ENCODE data around the gene SLC25A42. TPM values are rescaled to one million over a fixed set of nuclear protein-coding genes. Genes with fewer than 3 reads are reported as not detected.

Gene SLC25A42
- total and polyA plus RNA-seq, 2 experiments from 2014 or later = 5.9 to 6.9 TPM

DNA sequence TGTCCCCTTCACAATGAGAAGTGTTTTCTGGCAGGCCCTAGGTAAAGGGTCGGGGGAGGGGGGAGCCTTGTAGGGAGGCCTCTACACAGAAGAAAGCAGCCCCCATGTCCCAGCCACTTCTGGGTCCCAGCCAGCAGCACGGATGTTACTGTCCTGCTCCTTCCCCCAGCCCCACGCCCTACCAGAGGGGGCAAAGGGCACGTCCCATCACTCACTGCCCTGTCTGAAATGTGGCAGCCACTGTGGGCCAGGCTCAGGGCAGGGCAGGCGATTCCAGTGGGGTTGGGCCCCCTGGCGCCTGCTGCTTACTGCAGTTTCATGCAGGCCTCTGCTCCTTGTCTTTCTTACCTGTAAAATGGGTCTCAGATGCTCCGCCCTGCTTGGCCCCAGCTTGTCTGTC is 6.1 kb upstream of the SLC25A42 start:
- no peak overlapping the region for H3K9ac ChIP-seq
- no peaks in the 10 kb centered on the region for H4K20me1 ChIP-seq (ENCODE audit: insufficient read depth)
- no peak overlapping the region for H3K27ac ChIP-seq
- in situ Hi-C loops (cut with MboI) = no loop called here
- H3K4me3 ChIP-seq = no peak overlapping the region
- H3K9me2 ChIP-seq (ENCODE audit: insufficient read depth) = no peaks in the 10 kb centered on the region
- 77 to 82% methylated on average over 7 of the region's 7 CpGs for WGBS, 2 experiments (ENCODE audit: low coverage in 1 of 2, low lambda C conversion rate in 2 of 2, missing lambda C conversion rate in 2 of 2)
- no peak for DNase-seq
- no peaks in the 10 kb centered on the region for H3K36me3 ChIP-seq (ENCODE audit: low read depth)
- peaks cover 4% of the 10 kb centered on the region for H3K4me1 ChIP-seq (ENCODE audit: insufficient read depth)
- no peaks in the 10 kb centered on the region for H3K79me2 ChIP-seq (ENCODE audit: insufficient read depth)
- H3K9me3 ChIP-seq (ENCODE audit: low read depth) = no peaks in the 10 kb centered on the region
- no peak overlapping the region for H2AFZ ChIP-seq
- H3F3A ChIP-seq (ENCODE audit: insufficient read depth) = peaks cover 11% of the 10 kb centered on the region
- H3K27me3 ChIP-seq (replicated peaks; ENCODE audit: insufficient read depth) = no peaks in the 10 kb centered on the region
- H3K4me2 ChIP-seq (ENCODE audit: unreplicated experiment) = no peak overlapping the region
- TF ChIP-seq EZH2phosphoT487 (IDR thresholded peaks at IDR 0.05; ENCODE audit: insufficient read depth, low read depth) (no peak), EZH2 (IDR thresholded peaks at IDR 0.05; ENCODE audit: insufficient read depth, poor library complexity, severe bottlenecking) (no peak)

DNA sequence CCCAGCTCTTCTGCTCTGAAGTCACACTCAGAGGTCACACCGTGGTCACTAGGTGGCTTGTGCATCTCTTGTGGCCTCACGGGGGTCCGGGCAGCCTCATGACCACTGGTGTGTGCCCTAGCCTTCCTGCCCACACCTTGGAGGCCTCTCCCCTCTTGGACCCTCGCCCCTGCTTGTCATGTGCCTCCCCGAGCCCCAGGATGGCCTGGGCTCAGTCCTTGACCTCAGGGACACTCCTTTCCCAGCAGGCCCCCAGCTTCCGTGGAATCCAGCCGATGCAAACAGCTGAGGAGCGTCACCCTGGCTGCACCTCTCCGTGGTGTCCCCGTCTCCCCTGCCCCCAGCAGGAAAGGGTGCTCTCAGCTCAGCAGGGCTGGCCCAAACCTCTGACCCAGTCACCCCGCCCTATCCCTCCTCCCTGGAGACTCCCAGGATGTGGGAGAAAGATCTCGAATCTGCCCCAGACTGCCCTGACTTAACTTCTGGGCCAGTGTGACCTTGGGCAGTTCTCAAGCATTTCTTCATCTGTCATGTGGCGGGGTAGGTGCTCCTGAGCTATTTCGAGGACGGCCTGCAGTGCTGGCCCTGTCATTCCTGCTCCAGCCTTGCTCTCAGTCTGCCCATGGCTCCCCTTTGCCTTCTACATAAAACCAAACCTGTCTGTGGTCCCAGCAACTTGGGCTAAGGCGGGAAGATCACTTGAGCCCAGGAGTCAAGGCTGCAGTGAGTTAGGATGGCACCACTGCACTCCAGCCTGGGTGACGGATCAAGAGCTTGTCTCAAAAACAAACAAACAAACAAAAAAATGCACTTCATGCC is 4.6 kb upstream of the SLC25A42 start:
- Histone ChIP-seq H3K9ac (no peak overlapping the region), H3K79me2 (ENCODE audit: insufficient read depth) (no peaks in the 10 kb centered on the region), H3K9me2 (ENCODE audit: insufficient read depth) (no peaks in the 10 kb centered on the region), H3K9me3 (ENCODE audit: low read depth) (no peaks in the 10 kb centered on the region), H3K4me1 (ENCODE audit: insufficient read depth) (peaks cover 4% of the 10 kb centered on the region), H4K20me1 (ENCODE audit: insufficient read depth) (no peaks in the 10 kb centered on the region), H3K4me2 (ENCODE audit: unreplicated experiment) (no peak overlapping the region), H2AFZ (no peak overlapping the region), H3K27me3 (replicated peaks; ENCODE audit: insufficient read depth) (no peaks in the 10 kb centered on the region), H3K36me3 (ENCODE audit: low read depth) (no peaks in the 10 kb centered on the region), H3K4me3 (no peak overlapping the region), H3K27ac (no peak overlapping the region), H3F3A (ENCODE audit: insufficient read depth) (peaks cover 11% of the 10 kb centered on the region)
- no peak for TF ChIP-seq EZH2 (IDR thresholded peaks at IDR 0.05; ENCODE audit: insufficient read depth, poor library complexity, severe bottlenecking)
- TF ChIP-seq EZH2phosphoT487 (IDR thresholded peaks at IDR 0.05; ENCODE audit: insufficient read depth, low read depth) = no peak
- in situ Hi-C loops (cut with MboI) = no loop called here
- WGBS, 2 experiments (ENCODE audit: low coverage in 1 of 2, low lambda C conversion rate in 2 of 2, missing lambda C conversion rate in 2 of 2) = 89 to 90% methylated on average over 14 to 16 of the region's 17 CpGs
- no peak for DNase-seq

DNA sequence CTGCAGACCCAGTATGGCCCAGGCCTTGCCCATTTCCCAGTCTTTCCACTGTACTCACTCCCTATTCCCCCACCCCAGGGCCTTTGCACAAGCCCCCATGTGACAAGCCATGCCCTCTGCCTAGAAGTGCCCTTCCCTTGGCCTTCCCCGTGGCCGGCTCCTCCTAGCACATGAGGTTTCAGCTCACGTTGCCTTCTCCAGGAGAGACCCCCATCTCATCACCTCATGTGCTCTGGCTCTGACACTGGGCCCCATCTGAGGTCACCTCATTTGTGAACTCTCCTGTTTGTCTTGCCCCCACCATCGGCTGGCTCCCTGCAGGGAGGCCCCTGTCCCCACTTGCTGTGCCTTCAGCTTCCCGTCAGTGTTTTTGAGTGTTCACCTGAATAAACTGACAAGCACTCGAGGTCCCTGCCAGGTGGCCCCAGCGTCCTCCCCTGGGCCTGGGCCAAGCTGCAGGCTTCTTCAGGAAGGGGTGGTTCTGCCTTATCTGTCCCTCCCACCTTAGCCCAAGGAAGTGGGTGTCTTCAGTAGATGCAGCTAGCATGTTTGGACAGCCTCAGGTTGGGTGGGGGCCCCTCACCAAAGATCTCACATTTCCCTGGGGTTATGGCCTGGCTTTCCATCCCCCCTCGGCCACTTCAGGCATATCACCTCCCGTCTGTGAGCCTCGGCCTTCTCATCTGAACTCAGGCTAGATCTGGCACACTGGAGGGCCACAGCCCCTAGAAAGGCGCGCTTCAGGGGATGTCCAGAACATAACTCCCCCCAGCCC is 3.8 kb upstream of the SLC25A42 start:
- H4K20me1 ChIP-seq (ENCODE audit: insufficient read depth) = no peaks in the 10 kb centered on the region
- no peak for DNase-seq
- no peak overlapping the region for H3K9ac ChIP-seq
- H3K4me2 ChIP-seq (ENCODE audit: unreplicated experiment) = no peak overlapping the region
- no peaks in the 10 kb centered on the region for H3K79me2 ChIP-seq (ENCODE audit: insufficient read depth)
- no peaks in the 10 kb centered on the region for H3K9me3 ChIP-seq (ENCODE audit: low read depth)
- 88 to 91% methylated on average over 11 to 12 of the region's 12 CpGs for WGBS, 2 experiments (ENCODE audit: low coverage in 1 of 2, low lambda C conversion rate in 2 of 2, missing lambda C conversion rate in 2 of 2)
- no peak overlapping the region for H2AFZ ChIP-seq
- no peaks in the 10 kb centered on the region for H3K36me3 ChIP-seq (ENCODE audit: low read depth)
- H3F3A ChIP-seq (ENCODE audit: insufficient read depth) = peaks cover 11% of the 10 kb centered on the region
- peaks cover 11% of the 10 kb centered on the region for H3K4me1 ChIP-seq (ENCODE audit: insufficient read depth)
- H3K9me2 ChIP-seq (ENCODE audit: insufficient read depth) = no peaks in the 10 kb centered on the region
- no peak overlapping the region for H3K4me3 ChIP-seq
- no peak overlapping the region for H3K27ac ChIP-seq
- no peaks in the 10 kb centered on the region for H3K27me3 ChIP-seq (replicated peaks; ENCODE audit: insufficient read depth)
- no peak for TF ChIP-seq EZH2phosphoT487 (IDR thresholded peaks at IDR 0.05; ENCODE audit: insufficient read depth, low read depth)
- no peak for TF ChIP-seq EZH2 (IDR thresholded peaks at IDR 0.05; ENCODE audit: insufficient read depth, poor library complexity, severe bottlenecking)
- in situ Hi-C loops (cut with MboI) = no loop called here

DNA sequence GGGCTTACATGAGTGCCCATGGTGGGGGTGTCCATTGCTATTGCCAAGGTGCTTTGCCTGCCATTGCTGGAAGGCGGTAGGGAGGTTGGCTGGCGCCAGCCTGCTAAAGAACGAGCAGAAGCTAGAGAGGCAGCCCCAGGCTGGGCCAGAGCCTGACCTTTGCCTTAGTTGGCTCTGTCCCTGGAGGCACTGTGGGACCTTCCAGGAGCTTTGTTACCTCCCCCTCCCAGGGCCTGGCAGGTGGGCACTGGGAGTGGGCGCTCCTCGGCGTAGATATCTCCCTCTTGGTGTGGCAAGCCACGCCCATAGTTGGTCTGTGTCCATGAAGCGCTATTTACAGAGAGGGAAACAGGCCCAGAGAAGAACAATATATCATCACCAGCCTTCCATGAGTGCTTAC is 2.3 kb upstream of the SLC25A42 start:
- Histone ChIP-seq H3K4me2 (ENCODE audit: unreplicated experiment) (no peak overlapping the region), H4K20me1 (ENCODE audit: insufficient read depth) (no peaks in the 10 kb centered on the region), H3K9me3 (ENCODE audit: low read depth) (no peaks in the 10 kb centered on the region), H3K79me2 (ENCODE audit: insufficient read depth) (no peaks in the 10 kb centered on the region), H3K27ac (no peak overlapping the region), H2AFZ (no peak overlapping the region), H3K36me3 (ENCODE audit: low read depth) (no peaks in the 10 kb centered on the region), H3K9me2 (ENCODE audit: insufficient read depth) (no peaks in the 10 kb centered on the region), H3K4me1 (ENCODE audit: insufficient read depth) (peaks cover 12% of the 10 kb centered on the region), H3F3A (ENCODE audit: insufficient read depth) (peaks cover 11% of the 10 kb centered on the region), H3K9ac (no peak overlapping the region), H3K27me3 (replicated peaks; ENCODE audit: insufficient read depth) (no peaks in the 10 kb centered on the region), H3K4me3 (no peak overlapping the region)
- no peak for DNase-seq
- in situ Hi-C loops (cut with MboI) = no loop called here
- WGBS, 2 experiments (ENCODE audit: low coverage in 1 of 2, low lambda C conversion rate in 2 of 2, missing lambda C conversion rate in 2 of 2) = 84 to 86% methylated on average over 8 of the region's 8 CpGs
- TF ChIP-seq EZH2 (IDR thresholded peaks at IDR 0.05; ENCODE audit: insufficient read depth, poor library complexity, severe bottlenecking) = no peak
- no peak for TF ChIP-seq EZH2phosphoT487 (IDR thresholded peaks at IDR 0.05; ENCODE audit: insufficient read depth, low read depth)

All from GM23248 (cell line).